NCI-H2196 treated with DMSO at 0.1 percent for 48 hours (cell line): ENCODE results near the gene POLE.

Experiments
- DNase-seq: peaks from one replicate; lab custom pipeline; 2025; ENCODE audit not compliant: unreplicated experiment; lab: John Stamatoyannopoulos, UW

The POLE gene

DNA sequence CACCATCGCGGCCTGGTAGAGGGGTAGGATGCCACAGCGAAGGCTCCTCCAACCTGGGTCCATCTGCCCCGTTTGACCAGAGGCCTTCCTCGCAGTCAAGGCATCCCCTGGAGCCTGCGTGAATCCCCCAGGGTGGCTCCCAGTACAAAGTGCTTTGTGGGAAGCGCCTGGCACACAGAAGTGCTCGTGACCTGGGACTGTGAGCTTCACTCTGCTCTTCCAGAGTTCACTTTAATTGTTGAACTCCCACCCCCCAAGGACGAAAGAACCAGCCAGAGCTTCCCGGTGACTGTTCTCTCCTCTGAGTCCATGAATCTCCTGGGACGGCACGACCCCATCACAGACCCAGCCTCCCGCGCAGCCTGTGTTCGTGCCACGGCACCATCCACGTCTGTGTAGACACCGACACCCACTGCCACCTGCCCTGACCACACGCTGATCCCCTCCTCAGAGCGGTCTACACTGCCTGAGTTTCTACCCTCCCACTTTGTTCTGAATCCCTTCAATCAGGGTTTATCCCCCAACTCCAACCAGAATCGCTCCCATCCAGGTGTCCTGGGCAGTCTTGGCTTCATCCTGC lies 52.6 kb downstream of the POLE start:
- DNase-seq: no peak

DNA sequence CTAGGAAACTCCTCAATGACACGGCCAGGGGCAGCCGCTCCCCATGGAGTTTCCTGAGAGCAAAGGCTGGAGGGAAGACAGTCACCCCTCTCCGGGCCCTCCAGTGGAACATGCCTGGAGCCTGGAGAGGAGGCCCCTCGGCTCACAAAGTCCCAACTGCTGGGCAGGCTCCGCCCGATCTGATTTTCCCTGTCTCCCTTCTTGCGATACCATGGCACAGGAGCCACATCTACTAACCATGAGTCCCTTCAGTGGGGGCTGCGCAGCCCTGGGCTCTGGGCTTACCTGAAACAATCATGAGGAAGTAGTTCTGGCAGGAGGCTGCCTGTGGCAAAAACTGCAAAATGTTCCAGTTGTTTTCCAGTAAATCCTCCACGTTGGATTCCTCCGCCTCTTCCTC lies 53.2 kb downstream of the POLE start:
- no peak for DNase-seq

DNA sequence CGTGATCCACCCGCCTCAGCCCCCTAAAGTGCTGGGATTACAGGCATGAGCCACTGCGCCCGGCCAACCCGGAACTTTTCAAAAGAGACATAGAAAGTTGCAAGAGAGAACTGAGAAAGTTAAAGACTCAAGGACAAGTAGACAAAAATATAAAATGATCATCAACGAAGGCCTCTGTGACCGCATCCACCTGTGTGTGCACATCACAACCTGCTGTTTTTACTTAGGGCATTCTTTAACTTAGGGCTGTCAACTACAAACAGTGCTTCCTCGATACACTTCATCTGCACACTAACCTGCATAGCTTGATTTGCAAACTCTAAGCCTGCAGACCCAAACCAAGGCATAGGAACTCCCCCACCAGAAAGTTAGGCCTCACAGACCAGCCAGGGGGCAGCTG lies 53.7 kb downstream of the POLE start:
- no peak for DNase-seq

DNA sequence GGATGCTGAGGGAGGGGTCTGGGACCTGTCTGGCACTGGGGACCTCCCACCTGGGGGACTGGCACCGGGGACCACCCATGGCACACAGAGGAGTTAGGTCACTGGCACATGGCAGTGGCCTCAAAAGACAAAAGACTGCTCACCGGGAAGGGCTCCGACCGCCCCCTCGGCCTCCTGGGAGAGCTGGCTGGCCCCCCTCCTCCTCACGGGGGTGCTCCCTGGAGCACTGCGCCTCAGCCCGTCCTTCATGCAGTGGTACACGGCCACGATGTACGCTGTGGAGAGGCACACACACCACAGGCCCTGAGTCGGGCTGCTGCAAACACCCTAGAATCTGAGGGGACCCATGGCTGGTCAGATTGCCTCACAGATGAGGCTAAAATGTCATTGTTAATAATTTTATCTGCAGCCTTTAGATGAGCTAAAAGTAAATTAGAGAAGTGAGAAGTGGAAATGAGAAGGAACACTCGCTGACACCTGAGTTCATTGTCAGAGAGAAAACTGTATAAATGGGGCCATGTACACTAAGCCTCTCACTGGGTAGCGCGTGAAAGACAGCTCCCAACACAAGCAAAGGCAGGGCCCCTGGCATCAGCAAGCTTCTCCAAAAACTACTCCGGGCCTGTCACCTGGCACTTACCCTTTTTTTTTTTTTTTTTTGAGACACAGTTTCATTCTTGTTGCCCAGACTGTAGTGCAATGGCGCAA lies 54.5 kb downstream of the POLE start:
- DNase-seq: no peak

DNA sequence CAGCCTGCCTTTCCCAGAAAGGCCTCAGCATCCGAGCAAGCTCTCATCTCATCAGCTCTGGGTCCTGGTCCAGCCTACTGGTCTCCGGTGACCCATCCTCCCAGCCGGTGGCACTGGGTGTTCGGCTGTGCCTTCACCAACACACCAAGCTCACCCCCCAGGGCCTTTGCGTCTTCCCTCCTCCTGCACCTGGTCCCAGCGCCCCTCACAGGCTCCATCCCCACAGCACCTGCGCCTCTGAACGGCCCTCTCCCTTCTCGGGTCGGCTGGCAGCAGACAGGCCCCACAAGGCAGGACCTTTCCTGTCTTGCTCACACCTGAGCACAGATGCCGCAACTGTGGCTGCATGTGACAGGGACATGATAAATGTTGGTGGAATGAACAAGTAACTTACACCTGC lies 55.5 kb downstream of the POLE start:
- no peak for DNase-seq

DNA sequence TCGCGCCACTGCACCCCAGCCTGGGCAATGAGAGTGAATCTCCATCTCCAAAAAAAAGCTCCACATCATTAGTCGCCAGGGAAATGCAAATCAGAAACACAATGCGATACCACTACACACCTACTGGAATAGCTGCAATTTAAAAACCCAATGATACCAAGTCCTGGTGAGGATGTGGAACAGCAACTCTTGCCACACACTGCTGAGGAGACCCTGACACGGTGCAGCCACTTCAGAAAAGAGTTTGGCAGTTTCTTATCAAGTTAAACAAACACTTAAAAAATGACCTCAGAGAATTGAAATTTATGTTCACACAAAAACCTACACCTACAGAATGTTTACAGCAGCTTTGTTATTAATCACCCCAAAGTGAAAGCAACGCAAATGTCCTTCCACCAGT lies 56.5 kb downstream of the POLE start:
- no peak for DNase-seq

DNA sequence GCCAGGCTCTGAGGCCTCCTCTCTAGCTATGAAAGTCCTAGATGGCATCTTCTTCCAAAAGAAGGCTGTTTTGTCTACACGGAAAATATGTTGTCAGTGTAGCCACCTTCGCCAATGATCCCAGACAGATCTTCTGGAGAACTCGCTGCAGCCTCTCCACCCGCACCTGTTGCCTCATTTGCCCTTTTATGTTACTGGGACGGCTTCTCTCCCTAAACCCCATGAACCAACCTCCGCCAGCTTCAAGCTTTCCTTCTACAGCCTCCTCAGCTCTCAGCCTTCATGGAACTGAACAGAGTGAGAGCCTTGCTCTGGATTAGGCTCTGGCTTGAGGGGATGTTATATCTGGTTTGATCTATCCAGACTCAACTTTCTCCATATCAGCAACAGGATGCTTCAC lies 57.8 kb downstream of the POLE start:
- no peak for DNase-seq

DNA sequence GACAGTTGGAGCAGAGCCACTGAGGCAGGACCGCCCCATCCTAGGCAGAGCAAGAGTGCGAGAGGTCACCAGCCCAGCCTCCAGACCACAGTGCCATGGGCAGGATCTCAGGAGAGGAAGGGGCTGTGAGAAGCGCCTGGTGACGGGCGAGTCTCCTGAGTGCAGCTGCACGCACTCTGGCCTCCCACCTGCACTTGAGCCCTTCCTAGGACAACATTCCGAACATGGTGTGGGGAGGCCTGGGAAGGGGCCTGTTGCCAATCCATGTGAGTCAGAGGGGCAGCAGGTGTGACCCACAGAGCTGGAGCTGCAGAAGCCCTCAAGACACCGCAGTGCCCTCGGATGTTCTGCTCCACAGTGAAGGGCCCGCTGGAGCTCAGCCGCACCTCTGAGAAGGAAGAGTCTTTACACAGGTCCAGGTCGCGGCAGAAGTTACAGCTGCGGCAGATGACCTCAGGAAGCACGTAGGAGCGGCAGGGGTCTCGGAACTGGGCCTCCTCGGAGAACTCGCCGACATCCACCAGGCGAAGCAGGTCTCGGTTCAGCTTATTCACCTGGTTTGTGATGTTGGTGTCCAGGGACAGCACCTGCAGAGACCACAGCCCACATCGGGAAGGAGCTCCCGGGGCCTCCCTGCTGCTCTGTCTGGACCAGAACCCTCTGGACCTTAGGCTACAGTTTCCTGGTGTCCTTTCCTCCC lies 61.3 kb downstream of the POLE start:
- no peak for DNase-seq

DNA sequence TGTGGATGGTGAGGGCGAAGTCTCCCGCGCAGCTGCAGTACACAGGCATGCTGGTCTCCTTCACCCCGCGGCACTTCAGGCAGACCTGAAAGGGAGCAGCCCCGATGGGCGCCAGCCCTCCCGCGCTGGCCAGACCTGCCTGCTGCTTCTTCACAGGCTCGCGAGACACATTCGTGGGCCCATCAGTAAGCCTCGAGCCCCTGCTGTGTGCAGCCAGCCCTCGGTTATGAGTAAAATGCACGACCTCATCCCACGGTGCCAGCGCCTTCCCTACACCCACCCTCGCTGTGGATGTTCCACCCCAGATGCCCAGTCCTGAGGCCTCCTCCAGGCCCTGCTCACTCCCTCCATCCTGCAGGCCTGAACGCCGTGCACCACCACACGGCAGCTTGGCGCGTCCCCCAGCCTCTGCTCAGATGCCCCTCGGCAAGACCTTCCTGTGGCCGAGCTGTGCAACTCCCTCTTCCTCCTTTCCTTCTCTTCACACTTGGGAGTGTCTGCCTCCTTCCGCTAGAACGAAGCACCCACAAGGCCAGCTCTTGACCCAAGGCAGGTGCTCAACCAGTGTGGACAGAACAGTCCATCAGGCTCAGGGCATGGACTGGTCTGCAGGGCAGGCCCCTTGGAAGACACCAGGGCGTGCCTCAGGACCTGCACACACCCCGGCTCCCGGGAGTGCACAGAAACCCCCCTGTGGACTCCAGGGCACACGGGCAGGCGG lies 62.1 kb downstream of the POLE start:
- no peak for DNase-seq

DNA sequence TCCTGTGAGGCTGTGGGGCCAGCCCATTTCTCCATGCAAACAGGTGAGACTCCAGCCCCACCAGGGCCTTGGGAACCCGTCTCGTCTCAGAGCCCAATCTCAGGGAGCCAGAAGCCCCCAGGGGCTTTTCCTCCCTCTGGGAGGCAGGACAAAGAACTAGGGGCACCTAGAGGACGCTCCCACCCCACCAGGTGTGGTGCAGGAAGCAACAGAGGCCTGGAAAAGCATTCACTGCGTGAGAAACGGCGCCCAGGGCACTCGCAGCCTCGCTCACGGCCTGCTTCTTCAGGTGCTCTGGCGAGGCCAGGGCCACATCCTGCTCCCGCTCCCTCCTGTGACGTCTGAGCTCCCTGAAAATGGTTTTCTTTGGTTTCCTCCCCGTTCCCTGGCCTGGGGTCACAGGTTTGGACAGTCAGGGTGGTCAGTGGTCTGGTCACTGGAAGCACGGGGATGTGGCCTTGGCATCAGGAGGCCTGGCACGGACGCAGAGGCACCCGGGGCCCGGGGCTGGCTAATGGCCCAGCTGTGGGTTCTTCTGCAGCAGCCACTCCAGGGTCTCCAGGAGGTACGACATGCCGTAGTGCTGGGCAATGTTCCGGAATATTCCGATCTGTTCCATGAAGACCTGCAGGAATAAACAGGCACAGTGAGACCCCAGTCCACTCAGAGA lies 62.8 kb downstream of the POLE start:
- DNase-seq: no peak

DNA sequence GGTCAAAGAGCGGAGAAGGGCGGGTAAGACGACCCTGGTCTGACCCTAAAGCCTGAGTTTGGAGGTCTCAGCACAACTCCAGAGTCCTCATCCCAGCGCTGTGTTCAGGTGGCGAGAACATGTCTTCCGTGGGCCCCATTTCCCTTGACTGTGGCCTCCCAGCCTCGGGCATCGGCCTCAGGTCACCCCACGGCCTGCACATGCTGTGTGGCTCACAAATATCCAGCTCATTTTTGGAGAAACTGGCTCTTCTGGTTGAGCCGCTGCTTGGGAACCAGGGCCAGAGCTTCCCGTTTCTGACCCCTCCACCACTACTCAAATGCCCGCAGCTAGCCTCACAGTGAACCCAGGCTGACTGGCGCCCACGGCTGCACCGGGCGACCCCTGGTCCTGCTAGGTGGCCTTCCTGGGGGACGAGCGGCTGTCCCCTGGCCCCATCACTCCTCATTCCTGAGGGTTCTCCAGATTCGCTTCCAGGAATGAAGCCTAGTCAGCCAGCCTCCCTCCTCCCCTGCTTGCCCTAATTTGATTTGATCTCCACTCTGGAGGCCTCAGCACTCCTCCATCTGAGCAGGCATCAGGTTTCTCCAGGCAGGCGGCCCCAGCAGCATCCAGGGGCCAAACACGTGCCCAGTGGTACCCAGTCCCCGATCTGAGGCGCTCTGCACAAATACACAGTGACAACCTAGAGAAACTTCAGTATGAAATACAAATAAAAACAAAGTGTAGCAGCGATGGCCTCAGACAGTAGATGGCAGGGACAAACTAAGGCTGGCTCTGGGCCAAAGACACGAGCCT lies 63.9 kb downstream of the POLE start:
- DNase-seq: no peak

DNA sequence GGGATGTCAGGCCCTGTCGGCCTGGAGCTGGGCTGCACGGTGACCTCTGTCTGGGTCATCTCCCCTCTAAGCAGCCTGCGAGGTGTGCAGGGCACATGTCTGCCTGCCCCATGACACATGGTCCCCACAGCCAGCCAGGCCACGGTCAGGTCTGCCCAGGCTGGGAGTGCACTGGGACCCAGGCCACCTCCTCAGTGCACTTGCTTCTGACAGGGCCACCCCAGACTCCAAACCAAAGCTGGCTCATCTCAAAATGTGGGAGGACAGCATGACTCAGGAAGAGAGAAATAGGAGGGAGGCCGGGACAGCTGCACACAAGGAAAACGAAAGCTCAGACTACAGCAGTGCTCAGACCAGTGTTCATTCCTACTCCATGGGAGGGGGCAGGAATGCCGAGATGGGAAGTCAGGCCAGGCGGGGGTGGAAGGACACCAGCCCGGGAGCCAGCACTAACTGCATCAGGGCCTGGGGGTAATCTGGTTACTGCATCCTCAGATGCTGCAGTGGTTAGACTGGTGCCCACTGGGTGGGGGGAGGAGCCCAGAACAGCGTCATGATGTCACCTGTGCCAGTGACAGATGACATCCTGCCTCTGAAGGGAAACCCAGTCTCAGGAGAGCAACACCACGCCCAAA lies 64.6 kb downstream of the POLE start:
- DNase-seq: no peak

DNA sequence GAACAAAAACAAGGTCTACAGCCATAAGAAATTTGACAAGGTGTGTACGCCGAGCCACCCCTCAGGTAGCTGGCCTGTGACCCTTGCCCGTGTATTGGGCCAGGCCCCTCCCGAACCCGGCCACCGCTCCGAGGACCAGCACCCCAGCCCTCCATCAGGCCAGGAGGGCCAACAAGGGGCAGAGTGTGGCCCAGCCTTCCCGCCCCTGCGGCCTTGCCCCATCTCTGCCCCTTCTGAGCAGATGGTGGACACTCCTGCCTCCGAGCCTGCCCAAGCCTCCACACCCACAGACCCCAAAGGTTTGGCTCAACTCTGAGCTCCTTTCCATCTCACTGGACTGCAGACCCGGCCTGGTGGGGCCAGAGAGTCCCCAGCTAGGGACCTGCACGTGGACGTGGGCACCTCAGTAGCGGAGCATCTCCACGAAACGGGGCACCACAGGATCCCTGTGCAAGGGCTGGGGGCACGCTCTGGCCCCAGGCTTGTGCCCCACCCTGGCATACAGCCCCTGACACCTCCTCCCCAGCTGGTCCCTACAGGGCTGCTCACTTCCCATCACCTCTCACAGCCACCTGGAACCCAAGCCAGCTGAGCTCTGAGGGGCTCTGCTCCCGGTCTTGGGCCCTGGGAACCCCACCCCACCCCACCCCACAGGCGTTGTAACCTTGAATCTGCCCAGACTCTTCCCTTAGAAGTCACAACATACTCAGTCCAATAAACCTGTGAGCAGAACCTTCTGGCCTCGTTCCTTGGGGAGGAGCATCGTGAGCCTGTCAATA lies 65.3 kb downstream of the POLE start:
- no peak for DNase-seq

DNA sequence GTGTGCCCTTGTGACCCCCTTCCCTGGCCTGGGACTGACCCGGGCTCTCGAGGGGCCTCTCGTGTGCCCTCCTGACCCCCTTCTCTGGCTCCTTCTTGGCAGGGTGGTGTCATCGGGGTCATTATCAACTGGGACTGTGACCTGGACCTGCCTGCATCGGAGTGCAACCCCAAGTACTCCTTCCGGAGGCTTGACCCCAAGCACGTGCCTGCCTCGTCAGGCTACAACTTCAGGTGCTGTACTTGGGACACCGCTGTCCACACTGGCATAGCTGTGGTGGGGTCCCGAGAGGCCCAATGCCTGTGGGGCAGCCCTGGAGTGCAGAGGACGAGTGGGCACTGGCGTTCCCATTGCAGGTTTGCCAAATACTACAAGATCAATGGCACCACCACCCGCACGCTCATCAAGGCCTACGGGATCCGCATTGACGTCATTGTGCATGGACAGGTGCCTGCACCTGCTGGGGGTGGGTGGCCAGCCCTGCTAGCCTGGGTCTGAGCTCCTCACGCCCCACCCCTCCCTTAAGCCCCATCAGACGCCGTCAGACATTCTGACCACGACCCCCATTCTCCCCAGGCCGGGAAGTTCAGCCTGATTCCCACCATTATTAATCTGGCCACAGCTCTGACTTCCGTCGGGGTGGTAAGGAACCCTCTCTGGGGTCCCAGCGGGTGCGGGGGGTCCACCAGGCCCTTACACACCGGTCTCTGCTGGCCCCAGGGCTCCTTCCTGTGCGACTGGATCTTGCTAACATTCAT lies 66.1 kb downstream of the POLE start:
- no peak for DNase-seq

DNA sequence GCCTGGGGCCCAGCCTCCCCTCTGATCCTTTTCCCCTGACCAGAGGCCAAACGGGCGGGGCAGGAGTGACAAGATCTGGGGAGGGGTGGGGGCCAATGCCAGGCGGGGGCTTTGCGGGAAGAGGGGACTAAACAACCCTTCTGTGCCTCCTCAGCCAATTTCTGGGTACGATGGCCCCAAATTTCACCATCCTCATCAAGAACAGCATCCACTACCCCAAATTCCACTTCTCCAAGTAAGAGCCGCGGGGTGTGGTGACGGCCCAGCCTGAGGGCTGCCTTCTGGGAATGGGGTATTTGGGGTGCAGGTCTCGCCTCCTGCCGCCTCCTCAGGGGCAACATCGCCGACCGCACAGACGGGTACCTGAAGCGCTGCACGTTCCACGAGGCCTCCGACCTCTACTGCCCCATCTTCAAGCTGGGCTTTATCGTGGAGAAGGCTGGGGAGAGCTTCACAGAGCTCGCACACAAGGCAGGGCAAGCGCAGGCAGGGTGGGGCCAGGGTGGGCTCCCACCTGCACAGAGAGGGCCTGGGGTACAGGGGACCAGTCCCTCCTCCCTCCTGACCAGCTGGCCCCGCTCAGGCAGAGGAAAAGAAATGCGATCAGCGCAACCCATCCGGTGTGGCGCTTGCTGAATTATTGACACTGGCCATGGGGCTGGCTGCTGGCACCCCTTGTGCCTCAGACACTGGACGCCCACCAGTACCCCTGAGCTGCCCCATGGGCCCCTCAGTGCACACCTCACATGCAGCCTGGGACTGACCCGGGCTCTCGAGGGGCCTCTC lies 66.8 kb downstream of the POLE start:
- DNase-seq: no peak

DNA sequence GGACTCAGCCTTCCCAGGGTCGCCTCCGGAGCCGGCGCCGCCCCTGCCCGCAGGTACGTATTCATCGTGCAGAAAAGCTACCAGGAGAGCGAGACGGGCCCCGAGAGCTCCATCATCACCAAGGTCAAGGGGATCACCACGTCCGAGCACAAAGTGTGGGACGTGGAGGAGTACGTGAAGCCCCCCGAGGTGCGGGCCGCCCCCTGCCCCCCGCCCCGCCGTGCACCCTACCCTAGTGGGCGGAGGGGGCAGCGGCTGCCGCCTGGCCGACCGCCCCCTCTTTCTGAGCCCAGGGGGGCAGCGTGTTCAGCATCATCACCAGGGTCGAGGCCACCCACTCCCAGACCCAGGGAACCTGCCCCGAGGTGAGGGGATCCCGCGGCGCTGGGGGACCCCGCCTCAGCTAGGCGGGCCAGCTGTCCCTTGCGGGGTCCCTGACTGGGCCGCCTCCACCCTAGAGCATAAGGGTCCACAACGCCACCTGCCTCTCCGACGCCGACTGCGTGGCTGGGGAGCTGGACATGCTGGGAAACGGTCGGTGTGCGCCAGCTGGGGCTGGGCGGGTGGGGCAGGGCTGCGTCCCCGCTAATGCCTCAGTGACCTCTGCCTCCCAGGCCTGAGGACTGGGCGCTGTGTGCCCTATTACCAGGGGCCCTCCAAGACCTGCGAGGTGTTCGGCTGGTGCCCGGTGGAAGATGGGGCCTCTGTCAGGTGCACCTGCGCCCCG lies 67.6 kb downstream of the POLE start:
- DNase-seq: no peak

DNA sequence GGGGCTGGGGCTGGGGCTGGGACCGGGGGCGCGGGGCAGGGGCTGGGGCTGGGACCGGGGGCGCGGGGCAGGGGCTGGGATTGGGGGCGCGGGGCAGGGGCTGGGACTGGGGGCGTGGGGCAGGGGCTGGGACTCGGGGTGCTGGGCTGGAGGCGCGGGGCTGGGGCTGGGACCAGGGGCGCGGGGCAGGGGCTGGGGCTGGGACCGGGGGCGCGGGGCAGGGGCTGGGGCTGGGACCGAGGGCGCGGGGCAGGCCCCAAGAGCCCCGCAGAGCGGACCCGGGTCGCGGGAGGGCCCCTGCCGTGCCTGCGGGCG lies 68.1 kb downstream of the POLE start:
- no peak for DNase-seq
